HEK293T (cell line): ENCODE results near the gene GPC4.

Experiments
- BHLHE40 ChIP-seq: fragments of 450-650 bp; IDR thresholded peaks from 2 replicates; pipeline ENCODE4 v1.6.1; 2016; ENCODE audit warnings: mild to moderate bottlenecking, moderate library complexity, borderline replicate concordance
- FOXK2 ChIP-seq: fragments of 450-650 bp; IDR thresholded peaks from 2 replicates; pipeline ENCODE4 v1.6.1; 2016; ENCODE audit warnings: mild to moderate bottlenecking
- FOXM1 ChIP-seq: fragments of 450-650 bp; IDR thresholded peaks from 2 replicates; pipeline ENCODE4 v1.6.1; 2017; ENCODE audit warnings: mild to moderate bottlenecking, borderline replicate concordance
- NFRKB ChIP-seq: fragments of 450-650 bp; IDR thresholded peaks from 2 replicates; pipeline ENCODE4 v1.6.1; 2016; ENCODE audit warnings: mild to moderate bottlenecking, moderate library complexity
- SP1 ChIP-seq: fragments of 450-650 bp; IDR thresholded peaks from 2 replicates; pipeline ENCODE4 v1.6.1; 2017
- ZNF384 ChIP-seq: fragments of 450-650 bp; IDR thresholded peaks from 2 replicates; pipeline ENCODE4 v1.6.1; 2016
- TF ChIP-seq, protein P1 (sequence below): fragments of 450-650 bp; IDR thresholded peaks from 2 replicates; pipeline ENCODE4 v1.6.1; 2016

DNA sequence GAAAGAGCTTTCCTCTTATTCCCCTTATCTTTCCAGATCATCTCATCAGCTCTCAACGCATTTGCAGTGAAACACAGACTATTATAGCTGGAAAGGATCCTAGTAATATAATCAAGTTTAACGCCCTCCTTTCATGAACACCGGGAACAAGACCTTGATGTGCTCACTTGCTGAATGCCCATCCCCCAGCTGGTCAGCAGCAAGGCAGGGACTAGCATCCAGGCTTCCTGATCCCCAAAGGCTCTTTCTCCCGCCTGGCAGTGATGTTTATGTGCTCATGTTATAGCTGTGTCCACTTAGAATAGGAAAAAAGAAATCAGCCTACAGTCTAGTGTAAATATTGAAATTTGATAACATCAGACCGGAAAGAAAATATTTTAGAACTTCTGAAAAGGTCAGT is 24.6 kb downstream of the GPC4 start:
- TF ChIP-seq SP1 (no peak), ZNF384 (no peak), FOXK2 (no peak), FOXM1 (no peak), BHLHE40 (no peak), NFRKB (no peak)
- TF ChIP-seq, protein P1, sequence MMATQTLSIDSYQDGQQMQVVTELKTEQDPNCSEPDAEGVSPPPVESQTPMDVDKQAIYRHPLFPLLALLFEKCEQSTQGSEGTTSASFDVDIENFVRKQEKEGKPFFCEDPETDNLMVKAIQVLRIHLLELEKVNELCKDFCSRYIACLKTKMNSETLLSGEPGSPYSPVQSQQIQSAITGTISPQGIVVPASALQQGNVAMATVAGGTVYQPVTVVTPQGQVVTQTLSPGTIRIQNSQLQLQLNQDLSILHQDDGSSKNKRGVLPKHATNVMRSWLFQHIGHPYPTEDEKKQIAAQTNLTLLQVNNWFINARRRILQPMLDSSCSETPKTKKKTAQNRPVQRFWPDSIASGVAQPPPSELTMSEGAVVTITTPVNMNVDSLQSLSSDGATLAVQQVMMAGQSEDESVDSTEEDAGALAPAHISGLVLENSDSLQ, result no peak
